ENCODE data around the gene ZNF333.
"Not testable (repeated sequence)": the region's sequence is repeated elsewhere in the genome, so short reads cannot be mapped to it uniquely, and the experiment has no call there.

ZNF333 gene

GRCh38 chr19:14763497-14764145 is 73.8 kb downstream of the ZNF333 start:
- Histone ChIP-seq H3K4me3 (no peak overlapping the region), H3K27ac (no peak overlapping the region), H3K9me3 (no peaks in the 10 kb centered on the region), H3K36me3 (no peaks in the 10 kb centered on the region), H3K27me3 (peaks cover 9% of the 10 kb centered on the region; the same call in 1 of the 2 replicates), H3K9ac (no peak overlapping the region), H4K20me1 (no peaks in the 10 kb centered on the region), H3K4me2 (no peak overlapping the region), H3K4me1 (no peaks in the 10 kb centered on the region)
- no peak for TF ChIP-seq Cebpa-rat (IDR thresholded peaks at IDR 0.05)

GRCh38 chr19:14764401-14764800 is 74.6 kb downstream of the ZNF333 start:
- Histone ChIP-seq H3K4me2 (no peak overlapping the region), H3K9ac (no peak overlapping the region), H4K20me1 (no peaks in the 10 kb centered on the region), H3K9me3 (no peaks in the 10 kb centered on the region), H3K27me3 (peaks cover 9% of the 10 kb centered on the region; the same call in 1 of the 2 replicates), H3K27ac (no peak overlapping the region), H3K4me1 (no peaks in the 10 kb centered on the region), H3K4me3 (no peak overlapping the region), H3K36me3 (no peaks in the 10 kb centered on the region)
- TF ChIP-seq Cebpa-rat (IDR thresholded peaks at IDR 0.05), result no peak

- not testable (repeated sequence) for H3K36me3 ChIP-seq, H3K27me3 ChIP-seq, H3K9ac ChIP-seq, H3K4me2 ChIP-seq, H4K20me1 ChIP-seq, H3K4me1 ChIP-seq, H3K4me3 ChIP-seq, H3K9me3 ChIP-seq, H3K27ac ChIP-seq
These were observed 75.6 kb downstream of the ZNF333 start for GRCh38 chr19:14765403-14765802.

GRCh38 chr19:14765841-14766240 is 76.0 kb downstream of the ZNF333 start:
- not testable (repeated sequence) for H3K9ac ChIP-seq, H3K9me3 ChIP-seq, H3K27ac ChIP-seq, H3K36me3 ChIP-seq, H4K20me1 ChIP-seq, H3K4me3 ChIP-seq, H3K27me3 ChIP-seq, H3K4me1 ChIP-seq, H3K4me2 ChIP-seq

GRCh38 chr19:14767466-14767971 is 77.7 kb downstream of the ZNF333 start:
- H3K9me3 ChIP-seq, result no peaks in the 10 kb centered on the region
- TF ChIP-seq Cebpa-rat (IDR thresholded peaks at IDR 0.05), result no peak
- H4K20me1 ChIP-seq, result no peaks in the 10 kb centered on the region
- H3K27ac ChIP-seq, result no peak overlapping the region
- H3K27me3 ChIP-seq, result peaks cover 9% of the 10 kb centered on the region; the same call in 1 of the 2 replicates
- no peak overlapping the region for H3K9ac ChIP-seq
- H3K36me3 ChIP-seq, result no peaks in the 10 kb centered on the region
- H3K4me1 ChIP-seq, result peaks cover 12% of the 10 kb centered on the region
- H3K4me3 ChIP-seq, result no peak overlapping the region
- no peak overlapping the region for H3K4me2 ChIP-seq

- no peak for TF ChIP-seq Cebpa-rat (IDR thresholded peaks at IDR 0.05)
- Histone ChIP-seq H3K4me3 (no peak overlapping the region), H3K27me3 (peaks cover 9% of the 10 kb centered on the region; the same call in 1 of the 2 replicates), H3K27ac (no peak overlapping the region), H3K4me2 (no peak overlapping the region), H3K9me3 (no peaks in the 10 kb centered on the region), H3K4me1 (peaks cover 12% of the 10 kb centered on the region), H3K9ac (no peak overlapping the region), H4K20me1 (no peaks in the 10 kb centered on the region), H3K36me3 (no peaks in the 10 kb centered on the region)
These were observed 78.2 kb downstream of the ZNF333 start for GRCh38 chr19:14768001-14768400.

GRCh38 chr19:14769201-14769600 is 79.4 kb downstream of the ZNF333 start:
- H3K4me2 ChIP-seq, result no peak overlapping the region
- H3K9ac ChIP-seq, result no peak overlapping the region
- H3K9me3 ChIP-seq, result no peaks in the 10 kb centered on the region

GRCh38 chr19:14770136-14770535 is 80.3 kb downstream of the ZNF333 start:
- Histone ChIP-seq H3K9ac (no peak overlapping the region), H3K4me1 (peaks cover 30% of the 10 kb centered on the region), H3K4me3 (no peak overlapping the region), H3K36me3 (no peaks in the 10 kb centered on the region), H4K20me1 (no peaks in the 10 kb centered on the region; the same call in 1 of the 2 replicates), H3K27ac (no peak overlapping the region), H3K27me3 (no peaks in the 10 kb centered on the region), H3K4me2 (no peak overlapping the region), H3K9me3 (no peaks in the 10 kb centered on the region)
- TF ChIP-seq Cebpa-rat (IDR thresholded peaks at IDR 0.05), result no peak

More at GRCh38 chr19:14769201-14769600, 79.4 kb downstream of the ZNF333 start:
- no peak for TF ChIP-seq Cebpa-rat (IDR thresholded peaks at IDR 0.05)
- Histone ChIP-seq H3K36me3 (no peaks in the 10 kb centered on the region), H3K27ac (no peak overlapping the region), H4K20me1 (no peaks in the 10 kb centered on the region), H3K4me3 (no peak overlapping the region), H3K27me3 (peaks cover 3% of the 10 kb centered on the region; the same call in 1 of the 2 replicates), H3K4me1 (peaks cover 21% of the 10 kb centered on the region)

- H3K27ac ChIP-seq, result no peak overlapping the region
- no peak overlapping the region for H3K9ac ChIP-seq
- H3K36me3 ChIP-seq, result no peaks in the 10 kb centered on the region
- peaks cover 41% of the 10 kb centered on the region for H3K4me1 ChIP-seq
- peak overlapping the region; percentile 56 for H3K4me2 ChIP-seq
- H3K4me3 ChIP-seq, result no peak overlapping the region
- H3K27me3 ChIP-seq, result no peaks in the 10 kb centered on the region
- H3K9me3 ChIP-seq, result no peaks in the 10 kb centered on the region
- TF ChIP-seq Cebpa-rat (IDR thresholded peaks at IDR 0.05), result no peak
- H4K20me1 ChIP-seq, result peaks cover 2% of the 10 kb centered on the region
These were observed 81.3 kb downstream of the ZNF333 start for GRCh38 chr19:14770944-14771839.

GRCh38 chr19:14772467-14772866 is 82.6 kb downstream of the ZNF333 start:
- no peaks in the 10 kb centered on the region; the same call in 1 of the 2 replicates for H3K27me3 ChIP-seq
- no peak overlapping the region for H3K9ac ChIP-seq
- TF ChIP-seq Cebpa-rat (IDR thresholded peaks at IDR 0.05), result no peak
- H4K20me1 ChIP-seq, result peaks cover 9% of the 10 kb centered on the region
- H3K4me2 ChIP-seq, result no peak overlapping the region
- no peak overlapping the region for H3K27ac ChIP-seq
- no peak overlapping the region for H3K4me3 ChIP-seq
- no peaks in the 10 kb centered on the region for H3K36me3 ChIP-seq
- H3K4me1 ChIP-seq, result peaks cover 51% of the 10 kb centered on the region
- H3K9me3 ChIP-seq, result no peaks in the 10 kb centered on the region

All from BLaER1 (cell line).